ENCODE data around the gene FBXL2. TPM values are rescaled to one million over a fixed set of nuclear protein-coding genes. Genes with fewer than 3 reads are reported as not detected.

Gene FBXL2
- total RNA-seq, 1 experiment from 2014 or later: 15.8 TPM

- no peak overlapping the region for H2AFZ ChIP-seq
- H3K4me1 ChIP-seq (replicated peaks; ENCODE audit: insufficient read depth): peaks cover 15% of the 10 kb centered on the region
- ChIA-PET POLR2A (ENCODE audit: unreplicated experiment) (interaction anchor here (0.6 to 1.5 kb wide), 5 partner anchors 20 to 281 kb away, joined by 4 to 10 read pairs (median 5); no protein-coding TSS in a partner anchor), CTCF (interaction anchor here (0.7 to 1.7 kb wide), 3 partner anchors 60 to 168 kb away, joined by 4 to 5 read pairs (median 4); no protein-coding TSS in a partner anchor)
- H3K9me3 ChIP-seq (ENCODE audit: insufficient read depth, low read depth): no peaks in the 10 kb centered on the region
- intact Hi-C loops (cut with micrococcal nuclease; ENCODE audit: unreplicated experiment): loop anchor here (1.0 kb wide), 1 partner anchor 61 kb away; no protein-coding TSS in a partner anchor
- peak overlapping the region; percentile 84 for H3K27ac ChIP-seq
- H3K4me3 ChIP-seq: no peak overlapping the region
- H4K20me1 ChIP-seq (ENCODE audit: insufficient read depth): no peaks in the 10 kb centered on the region
- H3F3A ChIP-seq (ENCODE audit: insufficient read depth, low read depth): peaks cover 10% of the 10 kb centered on the region; the same call in 1 of the 2 replicates
- H3K9me2 ChIP-seq (ENCODE audit: insufficient read depth): no peaks in the 10 kb centered on the region
- no peaks in the 10 kb centered on the region for H3K36me3 ChIP-seq (ENCODE audit: low read depth)
- H3K27me3 ChIP-seq (ENCODE audit: insufficient read depth, low read depth): no peaks in the 10 kb centered on the region
- H3K4me2 ChIP-seq: peak overlapping the region; percentile 56
- TF ChIP-seq, protein P1, sequence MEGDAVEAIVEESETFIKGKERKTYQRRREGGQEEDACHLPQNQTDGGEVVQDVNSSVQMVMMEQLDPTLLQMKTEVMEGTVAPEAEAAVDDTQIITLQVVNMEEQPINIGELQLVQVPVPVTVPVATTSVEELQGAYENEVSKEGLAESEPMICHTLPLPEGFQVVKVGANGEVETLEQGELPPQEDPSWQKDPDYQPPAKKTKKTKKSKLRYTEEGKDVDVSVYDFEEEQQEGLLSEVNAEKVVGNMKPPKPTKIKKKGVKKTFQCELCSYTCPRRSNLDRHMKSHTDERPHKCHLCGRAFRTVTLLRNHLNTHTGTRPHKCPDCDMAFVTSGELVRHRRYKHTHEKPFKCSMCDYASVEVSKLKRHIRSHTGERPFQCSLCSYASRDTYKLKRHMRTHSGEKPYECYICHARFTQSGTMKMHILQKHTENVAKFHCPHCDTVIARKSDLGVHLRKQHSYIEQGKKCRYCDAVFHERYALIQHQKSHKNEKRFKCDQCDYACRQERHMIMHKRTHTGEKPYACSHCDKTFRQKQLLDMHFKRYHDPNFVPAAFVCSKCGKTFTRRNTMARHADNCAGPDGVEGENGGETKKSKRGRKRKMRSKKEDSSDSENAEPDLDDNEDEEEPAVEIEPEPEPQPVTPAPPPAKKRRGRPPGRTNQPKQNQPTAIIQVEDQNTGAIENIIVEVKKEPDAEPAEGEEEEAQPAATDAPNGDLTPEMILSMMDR (conservative IDR thresholded peaks at IDR 0.05): no peak
- no peak for TF ChIP-seq EZH2 (IDR thresholded peaks at IDR 0.05; ENCODE audit: low read depth)
- no peaks in the 10 kb centered on the region for H3K79me2 ChIP-seq (ENCODE audit: low read depth)
- peak; percentile 55 to 77 for DNase-seq
- TSS peak; percentile 96 for BruUV-seq (replicated peaks)
These were observed 22.3 kb downstream of the FBXL2 start for GRCh38 chr3:33299395-33300081.

- intact Hi-C loops (cut with micrococcal nuclease; ENCODE audit: unreplicated experiment): no loop called here
- H2AFZ ChIP-seq: no peak overlapping the region
- no peak for DNase-seq
- no peak overlapping the region for H3K4me2 ChIP-seq
- H3K36me3 ChIP-seq (ENCODE audit: low read depth): no peaks in the 10 kb centered on the region
- H3F3A ChIP-seq (ENCODE audit: insufficient read depth, low read depth): peaks cover 3% of the 10 kb centered on the region; the same call in 1 of the 2 replicates
- H3K4me1 ChIP-seq (replicated peaks; ENCODE audit: insufficient read depth): peaks cover 17% of the 10 kb centered on the region
- no peak overlapping the region for H3K27ac ChIP-seq
- no peaks in the 10 kb centered on the region for H3K27me3 ChIP-seq (ENCODE audit: insufficient read depth, low read depth)
- H3K79me2 ChIP-seq (ENCODE audit: low read depth): no peaks in the 10 kb centered on the region
- H3K9me3 ChIP-seq (ENCODE audit: insufficient read depth, low read depth): no peaks in the 10 kb centered on the region
- H3K9me2 ChIP-seq (ENCODE audit: insufficient read depth): no peaks in the 10 kb centered on the region
- TF ChIP-seq, protein P1 (conservative IDR thresholded peaks at IDR 0.05): no peak
- no peak for TF ChIP-seq EZH2 (IDR thresholded peaks at IDR 0.05; ENCODE audit: low read depth)
- POLR2A ChIA-PET (ENCODE audit: unreplicated experiment): interaction anchor here (0.8 kb wide), 1 partner anchor 753 kb away, joined by 11 read pairs; no protein-coding TSS in a partner anchor
- no peak overlapping the region for H3K4me3 ChIP-seq
- BruUV-seq (replicated peaks): no TSS peak
- CTCF ChIA-PET: no interaction called here
- no peaks in the 10 kb centered on the region for H4K20me1 ChIP-seq (ENCODE audit: insufficient read depth)
These were observed 35.1 kb downstream of the FBXL2 start for GRCh38 chr3:33312361-33312760.

DNA sequence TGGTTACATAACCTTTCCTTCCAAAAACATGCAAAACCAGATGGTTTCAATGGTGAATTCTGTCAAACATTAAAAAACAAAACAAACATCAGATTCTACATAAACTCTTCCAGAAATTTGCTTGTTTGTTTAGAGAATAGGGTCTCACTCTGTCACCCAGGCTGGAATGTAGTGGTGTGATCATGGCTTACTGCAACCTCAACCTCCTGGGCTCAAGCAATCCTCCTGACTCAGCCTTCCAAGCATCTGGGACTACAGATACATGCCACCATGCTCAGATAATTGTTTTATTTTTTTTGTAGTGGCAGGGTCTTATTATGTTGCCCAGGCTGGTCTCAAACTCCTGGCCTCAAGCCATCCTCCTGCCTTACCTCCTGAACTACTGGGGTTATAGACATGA, 36.1 kb downstream of the FBXL2 start:
- Histone ChIP-seq H3K9me3 (ENCODE audit: insufficient read depth, low read depth) (no peaks in the 10 kb centered on the region), H2AFZ (no peak overlapping the region), H3K79me2 (ENCODE audit: low read depth) (no peaks in the 10 kb centered on the region), H3K27me3 (ENCODE audit: insufficient read depth, low read depth) (no peaks in the 10 kb centered on the region), H3K27ac (no peak overlapping the region), H3F3A (ENCODE audit: insufficient read depth, low read depth) (peaks cover 12% of the 10 kb centered on the region; the same call in 1 of the 2 replicates), H4K20me1 (ENCODE audit: insufficient read depth) (no peaks in the 10 kb centered on the region), H3K9me2 (ENCODE audit: insufficient read depth) (no peaks in the 10 kb centered on the region), H3K36me3 (ENCODE audit: low read depth) (no peaks in the 10 kb centered on the region), H3K4me1 (replicated peaks; ENCODE audit: insufficient read depth) (peaks cover 27% of the 10 kb centered on the region), H3K4me2 (no peak overlapping the region), H3K4me3 (no peak overlapping the region)
- CTCF ChIA-PET: no interaction called here
- POLR2A ChIA-PET (ENCODE audit: unreplicated experiment): no interaction called here
- TF ChIP-seq, protein P1 (conservative IDR thresholded peaks at IDR 0.05): no peak
- TF ChIP-seq EZH2 (IDR thresholded peaks at IDR 0.05; ENCODE audit: low read depth): no peak
- intact Hi-C loops (cut with micrococcal nuclease; ENCODE audit: unreplicated experiment): no loop called here
- BruUV-seq (replicated peaks): no TSS peak
- DNase-seq: no peak

Measured in PC-9 (cell line).